A549 (cell line): ENCODE results near the gene KANSL1. TPM values are rescaled to one million over a fixed set of nuclear protein-coding genes. Genes with fewer than 3 reads are reported as not detected.
"Not testable (repeated sequence)": the region's sequence is repeated elsewhere in the genome, so short reads cannot be mapped to it uniquely, and the experiment has no call there.

Experiments
- ATAC-seq, 2 experiments: fragments of 200-7000 bp in 1 of 2; fragments of >200 bp in 1 of 2; cut with Nextera tagmentation in 1 of 2; cut with Tn5 transposase in 1 of 2; 3 replicates each; pipeline versions ENCODE4 v1.8.0 to v1.9.1; 2018 to 2020; ENCODE audit warnings: mild to moderate bottlenecking in 1 of 2, moderate library complexity in 1 of 2
- CTCF ChIA-PET: fragments of 300-600 bp; sonication (Branson Sonifier 250); formaldehyde crosslinking; extraction: SDS; loops from one replicate; lab custom pipeline; 2021; ENCODE audit warnings: antibody characterized with exemption, inconsistent platforms; lab: Yijun Ruan, JAX
- POLR2A ChIA-PET: fragments of 350-600 bp; formaldehyde crosslinking; extraction: SDS; loops from one replicate; lab custom pipeline; 2021; ENCODE audit warnings: antibody characterized with exemption, inconsistent platforms; lab: Yijun Ruan, JAX
- DNase-seq, 2 experiments: peaks; one replicate each; pipeline versions ENCODE4 v3.0.0 to v3.0.0-alpha.2; 2011 to 2016; ENCODE audit warnings: low read depth in 1 of 2, low spot score in 1 of 2
- FAIRE-seq: peaks from 2 replicates; lab custom pipeline; 2011; peaks lifted over from hg19 to GRCh38; lab: Jason Lieb, UNC
- H3K27ac ChIP-seq, 2 experiments: fragments of >200 bp; sonication (Bioruptor Twin); formaldehyde crosslinking; 3 replicates each; pipeline ENCODE4 v1.5.1; 2016 to 2017
- H3K4me1 ChIP-seq: fragments of >200 bp; sonication (Bioruptor Twin); formaldehyde crosslinking; 3 replicates; pipeline ENCODE4 v1.6.1; 2016
- H3K4me2 ChIP-seq: fragments of >200 bp; sonication (Bioruptor Twin); formaldehyde crosslinking; 3 replicates; pipeline ENCODE4 v1.6.1; 2016
- H3K4me3 ChIP-seq: fragments of >200 bp; sonication (Bioruptor Twin); formaldehyde crosslinking; 3 replicates; pipeline ENCODE4 v1.5.1; 2016
- H3K9me3 ChIP-seq: fragments of >200 bp; sonication (Bioruptor Twin); formaldehyde crosslinking; 3 replicates; pipeline ENCODE4 v1.6.1; 2016
- CEBPB ChIP-seq, 2 experiments: fragments of >200 bp in 1 of 2; sonication (Bioruptor Twin) in 1 of 2; formaldehyde crosslinking in 1 of 2; IDR thresholded peaks; 2 replicates each; pipeline ENCODE4 v1.6.1; 2012 to 2016
- EP300 ChIP-seq, 2 experiments: fragments of >200 bp; sonication (Bioruptor Twin); formaldehyde crosslinking; IDR thresholded peaks; 2 replicates in 1 of 2; 3 replicates in 1 of 2; pipeline ENCODE4 v1.6.1; 2016 to 2017
- MAFK ChIP-seq: fragments of 450-650 bp; IDR thresholded peaks from 2 replicates; pipeline ENCODE4 v1.6.1; 2014; ENCODE audit not compliant: partially characterized antibody
- NPAS2 ChIP-seq: fragments of 250-450 bp; sonication (Bioruptor Pico); IDR thresholded peaks from 2 replicates; pipeline ENCODE4 v1.8.0; 2022; ENCODE audit warnings: mild to moderate bottlenecking, moderate library complexity, borderline replicate concordance
- PHF8 ChIP-seq: fragments of 200-600 bp; sonication (generic); IDR thresholded peaks from 2 replicates; pipeline ENCODE4 v1.6.1; 2016; ENCODE audit warnings: low read depth, mild to moderate bottlenecking, antibody characterized with exemption, moderate library complexity, borderline replicate concordance
- POLR2A ChIP-seq: IDR thresholded peaks from 2 replicates; pipeline ENCODE4 v1.6.1; 2012; ENCODE audit warnings: mild to moderate bottlenecking, low read length
- RARB ChIP-seq: fragments of 250-450 bp; sonication (Bioruptor Pico); IDR thresholded peaks from 2 replicates; pipeline ENCODE4 v1.8.0; 2021; ENCODE audit warnings: mild to moderate bottlenecking, moderate library complexity
- RFX5 ChIP-seq: fragments of 450-650 bp; IDR thresholded peaks from 2 replicates; pipeline ENCODE4 v1.7.1; 2014; ENCODE audit warnings: antibody characterized with exemption, mild to moderate bottlenecking, moderate library complexity
- ZC3H11A ChIP-seq: fragments of 450-650 bp; IDR thresholded peaks from 2 replicates; pipeline ENCODE4 v1.6.1; 2014; ENCODE audit warnings: antibody characterized with exemption, mild to moderate bottlenecking
- ZSCAN20 ChIP-seq: fragments of 250-450 bp; sonication (Bioruptor Pico); IDR thresholded peaks from 2 replicates; pipeline ENCODE4 v1.8.0; 2022; ENCODE audit warnings: mild to moderate bottlenecking, moderate library complexity
- WGBS: methylation state at CpG from one replicate; pipeline ENCODE4 v1.1.6; 2017; ENCODE audit errors: missing lambda C conversion rate; 5-methylcytosine and 5-hydroxymethylcytosine counted together
- polyA plus RNA-seq, 4 experiments: library from polyadenylated mRNA; depleted of rRNA in 3 of 4; stranded (reverse); fragments of >200 nt; fragmentation: RNase III in 1 of 4; extraction: RNeasy Plus Mini Kit Qiagen cat#74134 plus additional on column Dnase treatment in 1 of 4; gene quantifications; 2 replicates in 3 of 4; 3 replicates in 1 of 4; pipeline ENCODE4 v1.2.3, GENCODE V29; 2011 to 2017
- TF ChIP-seq, protein P1 (sequence below): fragments of 450-650 bp; IDR thresholded peaks from 2 replicates; pipeline ENCODE4 v1.6.1; 2014; ENCODE audit warnings: antibody characterized with exemption
- TF ChIP-seq, protein P2 (sequence below): fragments of 150-350 bp; IDR thresholded peaks from 2 replicates; pipeline ENCODE4 v1.6.1; 2014; ENCODE audit warnings: low read depth, mild to moderate bottlenecking, low read length

KANSL1 gene
- polyA plus RNA-seq, 2 of the 4 experiments (the other 2 are of a cell fraction) = 22.6 to 27.9 TPM

DNA sequence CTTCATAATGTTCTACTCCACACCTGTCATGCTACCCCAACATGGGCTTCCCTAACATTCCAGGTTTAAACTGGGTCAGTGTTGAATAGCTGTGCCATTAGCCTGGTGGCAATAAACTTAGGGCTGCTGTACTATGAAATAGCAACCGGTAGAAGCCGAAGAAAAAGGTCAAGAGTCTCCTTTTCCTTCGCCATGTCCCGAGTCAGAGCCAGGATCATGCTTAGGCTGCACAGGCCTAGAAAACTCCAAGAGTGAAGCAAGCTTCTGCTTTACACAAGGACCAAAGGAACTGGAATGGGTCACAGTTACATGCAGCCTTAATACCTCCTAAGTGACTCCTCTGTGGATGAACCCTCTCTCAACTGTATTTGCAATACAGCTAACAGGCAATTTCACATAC lies 105.4 kb downstream of the KANSL1 start:
- 96% methylated on average over 4 of the region's 4 CpGs for WGBS
- H3K27ac ChIP-seq, DNase-seq, H3K9me3 ChIP-seq, H3K4me2 ChIP-seq, POLR2A ChIA-PET, H3K4me3 ChIP-seq, H3K4me1 ChIP-seq: not testable (repeated sequence)
- CTCF ChIA-PET = interaction anchor here (0.7 to 2.1 kb wide), 11 partner anchors 10 to 448 kb away, joined by 3 to 6 read pairs (median 4); partner anchors contain the start of gene KANSL1
- ATAC-seq (peak in 1 of 2 experiments; percentile 25; a peak in 2 of 6 replicates), FAIRE-seq (peak; percentile 98)

DNA sequence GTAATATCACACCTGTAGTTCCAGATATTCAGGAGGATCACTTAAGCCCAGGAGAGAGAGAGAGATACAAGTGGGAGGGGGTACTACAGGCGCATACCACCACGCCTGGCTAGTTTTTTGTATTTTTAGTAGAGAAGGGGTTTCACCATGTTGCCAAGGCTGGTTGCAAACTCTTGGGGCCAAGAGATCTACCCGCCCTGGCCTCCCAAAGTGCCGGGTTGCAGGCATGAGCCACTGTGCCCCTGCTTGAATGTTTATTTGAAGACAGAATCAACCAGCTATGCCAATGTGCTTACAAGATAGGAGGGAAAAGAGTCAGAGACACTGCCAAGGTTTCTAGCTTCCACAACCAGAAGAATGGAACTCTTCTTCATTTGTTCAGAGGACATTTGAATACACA lies 106.4 kb downstream of the KANSL1 start:
- 86% methylated on average over 4 of the region's 4 CpGs for WGBS
- DNase-seq (no peak), ATAC-seq (no peak), FAIRE-seq (no peak)
- Histone ChIP-seq H3K4me1 (peaks cover 7% of the 10 kb centered on the region), H3K27ac (no peak overlapping the region), H3K9me3 (no peaks in the 10 kb centered on the region), H3K4me3 (no peak overlapping the region), H3K4me2 (no peak overlapping the region)
- POLR2A ChIA-PET = no interaction called here
- CTCF ChIA-PET = interaction anchor here (1.3 to 1.7 kb wide), 3 partner anchors 40 to 447 kb away, joined by 3 to 6 read pairs (median 3); no protein-coding TSS in a partner anchor
- no peak for TF ChIP-seq ZSCAN20 (CRISPR knock-in tag)
- TF ChIP-seq, protein P1, sequence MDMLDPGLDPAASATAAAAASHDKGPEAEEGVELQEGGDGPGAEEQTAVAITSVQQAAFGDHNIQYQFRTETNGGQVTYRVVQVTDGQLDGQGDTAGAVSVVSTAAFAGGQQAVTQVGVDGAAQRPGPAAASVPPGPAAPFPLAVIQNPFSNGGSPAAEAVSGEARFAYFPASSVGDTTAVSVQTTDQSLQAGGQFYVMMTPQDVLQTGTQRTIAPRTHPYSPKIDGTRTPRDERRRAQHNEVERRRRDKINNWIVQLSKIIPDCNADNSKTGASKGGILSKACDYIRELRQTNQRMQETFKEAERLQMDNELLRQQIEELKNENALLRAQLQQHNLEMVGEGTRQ = no peak
- TF ChIP-seq RFX5 = no peak

DNA sequence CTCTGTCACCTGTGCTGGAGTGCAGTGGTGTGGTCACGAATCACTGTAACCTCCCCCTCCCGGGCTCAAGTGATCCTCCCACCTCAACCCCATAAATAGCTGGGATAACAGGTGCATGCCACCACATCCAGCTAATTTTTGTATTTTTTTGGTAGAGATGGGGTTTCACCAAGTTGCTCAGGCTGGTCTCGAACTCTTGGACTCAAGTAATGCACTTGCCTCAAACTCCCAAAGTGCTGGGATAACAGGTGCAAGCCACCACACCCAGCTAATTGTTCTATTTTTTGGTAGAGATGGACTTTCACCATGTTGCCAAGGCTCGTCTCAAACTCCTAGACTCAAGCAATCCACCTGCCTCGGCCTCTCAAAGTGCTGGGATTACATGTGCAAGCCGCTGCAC lies 107.7 kb downstream of the KANSL1 start:
- DNase-seq (no peak), ATAC-seq (no peak), FAIRE-seq (no peak)
- no peaks in the 10 kb centered on the region for H3K9me3 ChIP-seq
- no peak overlapping the region for H3K27ac ChIP-seq
- POLR2A ChIA-PET = no interaction called here
- H3K4me3 ChIP-seq = no peak overlapping the region
- 88% methylated on average over 6 of the region's 6 CpGs for WGBS
- no peak overlapping the region for H3K4me2 ChIP-seq
- peaks cover 15% of the 10 kb centered on the region for H3K4me1 ChIP-seq
- TF ChIP-seq PHF8 (no peak), POLR2A (no peak), ZC3H11A (no peak)
- CTCF ChIA-PET = interaction anchor here (1.5 to 4.3 kb wide), 3 partner anchors 8 to 41 kb away, joined by 4 to 15 read pairs (median 4); no protein-coding TSS in a partner anchor

DNA sequence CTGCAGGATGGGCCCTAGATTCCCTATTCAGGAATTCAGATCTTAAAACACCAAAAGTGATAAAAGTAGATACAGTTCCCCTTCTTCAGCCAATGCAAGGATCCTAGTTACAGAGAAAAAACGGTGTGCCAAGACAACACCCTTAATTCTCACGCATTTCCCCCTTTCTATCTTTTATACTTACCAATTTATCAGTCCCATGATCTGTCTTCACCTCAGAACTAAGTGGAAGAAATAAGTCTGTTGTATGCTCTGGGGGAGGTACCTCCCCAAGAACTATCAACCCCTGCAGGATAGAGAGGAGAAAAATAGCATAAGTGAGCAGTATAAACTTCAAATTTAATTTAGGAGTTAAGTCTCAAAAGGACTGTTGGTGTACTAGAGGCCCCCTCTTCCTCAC lies 111.0 kb downstream of the KANSL1 start:
- no peak for FAIRE-seq
- no peak overlapping the region for H3K4me3 ChIP-seq
- no peak for DNase-seq
- ATAC-seq = no peak; a peak in 1 of 6 replicates
- WGBS = 79% methylated on average over 2 of the region's 2 CpGs
- POLR2A ChIA-PET = no interaction called here
- H3K4me2 ChIP-seq = no peak overlapping the region
- TF ChIP-seq RFX5 = no peak
- no peak for TF ChIP-seq CEBPB (IDR thresholded peaks at IDR 0.05)
- no peak for TF ChIP-seq RARB (CRISPR knock-in tag)
- TF ChIP-seq, protein P2, sequence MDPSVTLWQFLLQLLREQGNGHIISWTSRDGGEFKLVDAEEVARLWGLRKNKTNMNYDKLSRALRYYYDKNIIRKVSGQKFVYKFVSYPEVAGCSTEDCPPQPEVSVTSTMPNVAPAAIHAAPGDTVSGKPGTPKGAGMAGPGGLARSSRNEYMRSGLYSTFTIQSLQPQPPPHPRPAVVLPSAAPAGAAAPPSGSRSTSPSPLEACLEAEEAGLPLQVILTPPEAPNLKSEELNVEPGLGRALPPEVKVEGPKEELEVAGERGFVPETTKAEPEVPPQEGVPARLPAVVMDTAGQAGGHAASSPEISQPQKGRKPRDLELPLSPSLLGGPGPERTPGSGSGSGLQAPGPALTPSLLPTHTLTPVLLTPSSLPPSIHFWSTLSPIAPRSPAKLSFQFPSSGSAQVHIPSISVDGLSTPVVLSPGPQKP = no peak
- TF ChIP-seq EP300 (IDR thresholded peaks at IDR 0.05) = no peak
- H3K27ac ChIP-seq = no peak overlapping the region
- CTCF ChIA-PET = interaction anchor here (0.6 to 4.3 kb wide), 7 partner anchors 9 to 189 kb away, joined by 3 to 18 read pairs (median 5); partner anchors contain the start of gene KANSL1
- no peaks in the 10 kb centered on the region for H3K9me3 ChIP-seq
- H3K4me1 ChIP-seq = peaks cover 16% of the 10 kb centered on the region

DNA sequence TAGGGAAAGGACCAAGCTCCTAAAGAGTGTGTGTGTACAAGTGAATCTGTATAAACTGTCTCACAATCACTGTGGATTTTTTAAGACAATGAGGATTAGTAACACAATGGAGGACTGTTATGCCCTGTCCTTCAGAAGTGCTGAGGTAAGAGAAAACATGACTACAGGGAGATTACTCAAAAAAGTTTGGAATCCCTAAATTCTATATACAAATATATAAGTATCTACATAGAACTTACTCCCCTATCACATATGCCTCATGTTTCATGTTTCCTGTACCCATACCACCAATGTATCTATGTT lies 112.3 kb downstream of the KANSL1 start:
- Histone ChIP-seq H3K4me3 (no peak overlapping the region), H3K4me2 (no peak overlapping the region), H3K4me1 (peaks cover 16% of the 10 kb centered on the region), H3K9me3 (no peaks in the 10 kb centered on the region), H3K27ac (no peak overlapping the region)
- ChIA-PET CTCF (interaction anchor here (1.2 to 3.7 kb wide), 4 partner anchors 9 to 112 kb away, joined by 3 to 18 read pairs (median 6); partner anchors contain the start of gene KANSL1), POLR2A (no interaction called here)
- TF ChIP-seq MAFK (peak; percentile 59), NPAS2 (CRISPR knock-in tag) (no peak)
- FAIRE-seq (peak; percentile 13), ATAC-seq (no peak), DNase-seq (no peak)
